ENCODE data around the gene ATP6V0E1. TPM values are rescaled to one million over a fixed set of nuclear protein-coding genes. Genes with fewer than 3 reads are reported as not detected.

ATP6V0E1 gene
- total and polyA plus RNA-seq, 2 of the 4 experiments (the other 2 are of a cell fraction): 258 to 277 TPM

- TF ChIP-seq BHLHE40 (IDR thresholded peaks at IDR 0.05; ENCODE audit: low read depth, low read length): no peak
Observed at GRCh38 chr5:172951371-172952033, 32.1 kb upstream of the ATP6V0E1 start (continued).

- POLR2A ChIA-PET (ENCODE audit: unreplicated experiment): interaction anchor here (1.1 kb wide), 1 partner anchor 181 kb away, joined by 4 read pairs; the partner anchor contains the start of gene DUSP1
Observed at GRCh38 chr5:172952034-172952511, 31.5 kb upstream of the ATP6V0E1 start.

More at GRCh38 chr5:172952034-172952511, 31.5 kb upstream of the ATP6V0E1 start:
- peaks cover 20% of the 10 kb centered on the region for H3K36me3 ChIP-seq (ENCODE audit: control insufficient read depth, insufficient read depth, low read length)
- H2BK120ac ChIP-seq (ENCODE audit: low read depth, low read length): peak overlapping the region; percentile 97
- H3K18ac ChIP-seq (ENCODE audit: low read depth, low read length): peak overlapping the region; percentile 75
- intact Hi-C loops (cut with micrococcal nuclease): no loop called here
- H2BK5ac ChIP-seq (ENCODE audit: low read depth, low read length, poor library complexity, severe bottlenecking): peak overlapping the region; percentile 93
- no peak overlapping the region; the same call in 1 of the 2 replicates for H3K4me2 ChIP-seq (ENCODE audit: low read depth, low read length)
- H3K27me3 ChIP-seq (ENCODE audit: control insufficient read depth, insufficient read depth, low read length): no peaks in the 10 kb centered on the region
- peaks cover 30% of the 10 kb centered on the region for H3K4me1 ChIP-seq (ENCODE audit: control insufficient read depth, insufficient read depth, low read length)
- H3K27ac ChIP-seq (ENCODE audit: insufficient read depth, low read length): peak overlapping the region; percentile 62
- H3K9me1 ChIP-seq (ENCODE audit: insufficient read depth, low read length): peaks cover 23% of the 10 kb centered on the region
- H4K5ac ChIP-seq (ENCODE audit: low read depth, low read length): peak overlapping the region; percentile 92
- TF ChIP-seq POLR2A (IDR thresholded peaks at IDR 0.05; ENCODE audit: low read depth, low read length): no peak
- no peak for TF ChIP-seq NFE2L2 (IDR thresholded peaks at IDR 0.05; ENCODE audit: low read depth, low read length)
- TF ChIP-seq FOS (IDR thresholded peaks at IDR 0.05; ENCODE audit: low read depth, low read length): no peak
- no peak for TF ChIP-seq CTCF (conservative IDR thresholded peaks at IDR 0.05; ENCODE audit: low read depth, low read length)
- no peak for TF ChIP-seq RCOR1 (IDR thresholded peaks at IDR 0.05; ENCODE audit: insufficient replicate concordance, low read length)
- peak overlapping the region; percentile 86 for H3K23ac ChIP-seq (ENCODE audit: low read depth, low read length)
- in situ Hi-C loops (cut with MboI; ENCODE audit: low sequenced_read_pairs): no loop called here
- peak overlapping the region; percentile 98 for H3K4ac ChIP-seq (ENCODE audit: low read depth, low read length)
- H3K9ac ChIP-seq (ENCODE audit: low read depth, low read length): no peak overlapping the region
- H2AFZ ChIP-seq (replicated peaks; ENCODE audit: low read length, poor library complexity): peak overlapping the region; percentile 38
- DNase-seq: peak; percentile 36
- no peaks in the 10 kb centered on the region for H3K9me3 ChIP-seq (ENCODE audit: control insufficient read depth, insufficient read depth, low read length)
- H2AK5ac ChIP-seq (ENCODE audit: low read depth, low read length): peak overlapping the region; percentile 95
- no TSS peak for BruUV-seq (replicated peaks)
- peak overlapping the region; percentile 86; the same call in 1 of the 3 replicates for H2BK15ac ChIP-seq (ENCODE audit: low read depth, low read length)
- H3K14ac ChIP-seq (replicated peaks; ENCODE audit: low read depth, low read length): peak overlapping the region; percentile 93
- peaks cover 18 to 54% of the 10 kb centered on the region in 2 experiments; a peak in 3 of 4 replicates for H3K79me1 ChIP-seq (ENCODE audit: low read depth in 1 of 2, low read length in 2 of 2)
- no peak overlapping the region for H3K4me3 ChIP-seq (ENCODE audit: insufficient read depth, low read depth, low read length)
- peak overlapping the region; percentile 95 for H2AK9ac ChIP-seq (replicated peaks; ENCODE audit: low read depth, low read length, poor library complexity)
- peak overlapping the region; percentile 99 for H4K91ac ChIP-seq (ENCODE audit: insufficient read depth, low read depth, low read length)
- ATAC-seq (ENCODE audit: low read depth): peak; percentile 40
- H3K56ac ChIP-seq (ENCODE audit: extremely low read depth, insufficient read depth, low read length): peak overlapping the region; percentile 26
- peak overlapping the region; percentile 87 to 88 for H4K8ac ChIP-seq (ENCODE audit: low read depth in 2 of 2, low read length in 2 of 2)
- dilution Hi-C loops (cut with HindIII; ENCODE audit: low sequenced_read_pairs, unreplicated experiment): no loop called here
- H2BK20ac ChIP-seq (ENCODE audit: low read depth, low read length): peak overlapping the region; percentile 96
- H4K20me1 ChIP-seq (ENCODE audit: insufficient read depth, low read length): no peaks in the 10 kb centered on the region
- no CpG with 5 or more reads among the region's 4 CpGs for WGBS, 2 experiments (ENCODE audit: extremely low coverage in 2 of 2, insufficient read length in 1 of 2)
- CTCF ChIA-PET: interaction anchor here (1.2 to 1.3 kb wide), 2 partner anchors 20 to 237 kb away, joined by 3 to 8 read pairs; no protein-coding TSS in a partner anchor
